NCI-H2227 treated with DMSO at 0.1 percent for 48 hours (cell line): ENCODE data around the gene HARS1.
"Not testable (repeated sequence)": the region's sequence is repeated elsewhere in the genome, so short reads cannot be mapped to it uniquely, and the experiment has no call there.

Experiments
- DNase-seq: peaks from one replicate; lab custom pipeline; 2025; lab: John Stamatoyannopoulos, UW

Gene HARS1

DNA sequence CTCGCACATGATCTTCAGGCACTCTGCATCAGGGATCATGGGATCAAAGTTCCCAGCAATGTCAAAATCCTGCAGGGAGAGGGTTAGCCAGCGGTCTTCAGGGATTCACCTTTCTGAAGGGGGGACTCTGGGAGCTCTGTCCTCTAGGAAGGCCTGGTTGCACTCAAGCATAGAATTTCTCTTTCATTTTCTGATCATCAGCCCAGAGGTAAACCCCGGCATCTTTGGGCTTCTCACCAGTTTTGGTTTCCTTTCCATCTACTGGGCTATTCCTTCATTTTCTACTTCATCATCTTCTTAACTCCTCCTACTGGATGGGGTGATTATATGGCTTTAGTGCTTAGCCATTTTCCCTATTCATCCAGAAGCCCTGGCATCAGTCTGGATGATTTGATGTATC lies 13.2 kb downstream of the HARS1 start:
- DNase-seq, result no peak

DNA sequence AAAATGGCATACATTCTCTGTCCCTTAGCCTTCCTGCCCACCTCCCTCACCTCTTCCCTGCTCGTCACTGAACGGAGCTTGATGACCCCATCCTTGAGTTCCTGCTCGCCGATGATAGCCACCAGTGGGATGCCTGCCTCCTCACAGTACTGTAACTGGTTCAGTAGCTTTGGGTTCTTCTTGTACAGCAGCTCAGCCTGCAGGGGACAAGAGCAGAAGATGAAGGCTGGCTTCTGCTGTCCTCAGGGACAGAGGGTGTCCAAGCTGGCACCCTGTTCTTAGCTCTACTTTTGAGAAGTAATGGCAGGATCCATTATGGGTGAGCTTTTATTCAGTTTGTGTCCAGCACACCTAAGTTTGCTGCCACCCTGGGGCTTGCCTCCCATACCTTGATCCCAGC lies 16.5 kb downstream of the HARS1 start:
- no peak for DNase-seq

DNA sequence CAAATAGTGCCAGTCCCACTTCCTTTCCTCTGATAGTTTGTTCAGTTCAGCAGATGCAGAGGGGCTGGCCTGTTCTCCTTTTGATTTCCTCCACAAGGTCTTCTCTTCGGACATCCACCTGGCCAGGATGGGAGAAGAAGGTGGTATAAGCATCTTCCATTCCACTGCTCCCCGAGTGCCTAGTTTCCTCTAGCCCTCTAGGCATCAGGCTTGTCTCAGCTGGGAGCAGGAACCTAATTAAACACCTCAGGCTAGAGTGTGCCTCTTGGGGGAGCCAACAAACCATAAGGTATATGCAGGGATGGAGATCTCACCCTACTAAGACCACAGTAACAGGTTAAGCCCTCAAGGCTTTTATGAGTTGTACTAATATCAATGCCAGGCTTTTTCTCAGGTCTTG lies 17.0 kb downstream of the HARS1 start:
- no peak for DNase-seq

DNA sequence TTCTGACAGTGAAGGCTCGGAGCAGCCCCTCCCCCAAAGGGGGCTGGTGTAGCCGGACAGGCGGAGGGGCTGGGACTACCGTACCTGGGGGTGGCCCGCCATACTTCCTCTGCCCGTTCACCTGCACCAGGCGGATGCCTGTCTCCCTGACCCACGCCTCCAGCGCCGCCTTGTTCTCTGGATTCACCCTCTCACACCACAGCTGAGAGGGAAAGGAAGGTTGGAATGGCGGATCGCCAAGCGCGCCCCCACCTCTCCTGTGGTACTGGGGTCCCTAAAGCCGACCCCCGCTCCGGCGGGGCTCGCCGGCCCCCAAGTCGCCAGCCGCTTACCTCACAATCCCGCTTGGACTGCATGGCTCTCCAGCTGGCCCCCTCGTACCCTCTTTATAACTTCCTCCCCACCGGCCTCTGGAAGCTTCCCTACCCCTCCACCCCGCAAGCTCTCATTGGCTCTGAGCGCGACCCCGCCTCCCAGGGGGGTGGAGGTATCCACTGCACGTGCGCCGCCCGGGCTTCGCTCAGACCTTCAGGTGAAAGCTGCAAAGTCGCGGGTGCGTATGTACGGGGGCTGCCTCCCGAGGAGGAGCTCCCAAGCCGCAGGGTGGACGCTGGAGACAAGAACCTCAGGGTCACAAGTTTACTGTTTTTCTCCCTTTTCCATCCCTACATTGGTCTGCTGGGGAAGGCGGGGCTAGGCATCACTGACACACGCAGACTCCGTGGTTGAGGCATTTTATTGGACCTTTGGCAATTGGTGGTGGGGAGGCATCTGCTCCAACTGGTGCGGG lies 17.8 kb downstream of the HARS1 start, which contains the start of gene DND1:
Gene DND1, minus strand, starts transcription at position 390 of the 790 bp plus-strand sequence. Its CDS starts 34 bp downstream, at position 356.
- DNase-seq, result no peak

DNA sequence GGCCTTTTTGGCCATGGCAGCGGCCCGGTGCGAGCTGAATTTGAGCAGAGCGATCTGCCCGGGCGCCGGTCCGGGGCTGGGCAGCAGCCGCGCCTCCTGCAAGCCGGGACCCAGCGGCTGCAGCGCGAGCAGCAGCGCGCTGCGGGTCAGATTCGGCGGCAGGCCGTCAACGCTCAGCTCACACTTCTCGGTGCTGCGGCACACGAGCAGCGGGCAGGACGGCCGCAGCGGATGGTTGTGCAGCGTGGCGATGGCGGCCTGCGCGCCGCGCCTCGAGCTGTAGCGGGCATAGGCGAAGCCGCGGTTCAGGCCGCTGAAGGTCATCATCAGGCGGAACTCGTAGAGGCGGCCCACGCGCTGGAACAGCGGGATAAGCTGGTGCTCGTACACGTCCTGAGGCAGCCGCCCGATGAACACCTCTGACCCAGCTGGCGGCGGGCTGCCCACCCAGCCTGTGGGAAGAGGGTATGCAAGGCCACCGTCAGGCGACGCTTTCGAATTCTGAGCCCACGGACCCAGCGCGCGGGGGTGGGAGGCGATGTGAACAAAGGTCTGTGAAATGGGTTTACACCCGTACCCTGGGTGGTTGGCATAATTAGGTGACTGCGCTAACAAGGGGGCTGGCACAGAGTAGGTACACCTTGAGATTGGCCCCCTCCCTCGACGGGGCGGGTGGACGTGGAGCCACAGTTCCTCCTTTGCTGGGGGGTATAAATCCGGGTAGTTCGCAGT lies 18.5 kb downstream of the HARS1 start:
- DNase-seq, result no peak

DNA sequence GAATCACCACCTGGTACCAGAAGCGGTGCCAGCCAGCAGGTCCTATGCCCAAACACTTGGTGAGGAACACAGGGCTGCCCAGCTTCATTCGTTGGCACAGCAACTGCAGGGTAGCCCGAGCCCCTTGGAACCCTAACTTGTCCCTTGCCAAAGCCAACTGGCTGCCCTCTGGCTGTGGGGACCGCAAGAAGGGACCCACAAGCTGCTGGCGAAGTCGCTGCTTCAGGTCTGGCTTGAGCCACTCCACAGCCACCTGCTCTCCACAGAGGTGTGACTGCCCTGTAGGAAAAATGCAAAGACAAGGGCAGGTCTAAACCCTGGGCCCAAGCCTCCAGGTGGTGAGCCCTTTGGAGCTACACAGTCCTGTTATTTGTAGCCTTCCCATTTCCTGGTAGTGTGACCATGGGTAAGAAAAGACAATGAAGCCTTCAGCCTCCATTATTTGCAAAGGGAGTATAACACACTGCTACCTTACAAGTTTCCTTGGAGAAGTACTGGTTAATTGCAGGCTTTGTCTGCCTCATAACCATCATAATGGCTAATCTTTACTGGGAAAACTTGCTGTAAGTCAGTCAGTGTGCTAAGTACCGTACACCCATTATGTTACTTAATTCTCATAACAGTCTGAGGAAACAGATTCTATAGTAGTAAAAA lies 19.6 kb downstream of the HARS1 start:
- DNase-seq, result no peak

DNA sequence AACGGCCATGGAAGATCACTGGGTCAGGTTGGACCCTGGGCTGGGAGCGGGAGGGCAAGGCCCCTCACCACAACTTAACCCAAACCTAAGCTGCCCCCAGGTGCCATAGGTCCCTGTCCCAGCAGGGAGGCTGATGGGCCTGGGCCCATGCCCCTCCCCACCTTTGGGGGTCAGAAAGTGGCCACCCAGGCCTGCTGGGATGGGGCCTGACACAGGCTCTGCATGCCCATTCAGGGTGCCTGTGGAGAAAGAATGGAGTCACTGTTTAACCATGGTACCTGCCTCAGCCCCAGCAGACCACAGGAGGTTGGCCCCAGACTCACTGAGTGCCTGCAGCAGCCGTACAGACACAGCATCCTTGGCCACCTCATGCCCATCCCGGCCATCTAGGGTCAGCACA lies 20.1 kb downstream of the HARS1 start:
- DNase-seq, result not testable (repeated sequence)

DNA sequence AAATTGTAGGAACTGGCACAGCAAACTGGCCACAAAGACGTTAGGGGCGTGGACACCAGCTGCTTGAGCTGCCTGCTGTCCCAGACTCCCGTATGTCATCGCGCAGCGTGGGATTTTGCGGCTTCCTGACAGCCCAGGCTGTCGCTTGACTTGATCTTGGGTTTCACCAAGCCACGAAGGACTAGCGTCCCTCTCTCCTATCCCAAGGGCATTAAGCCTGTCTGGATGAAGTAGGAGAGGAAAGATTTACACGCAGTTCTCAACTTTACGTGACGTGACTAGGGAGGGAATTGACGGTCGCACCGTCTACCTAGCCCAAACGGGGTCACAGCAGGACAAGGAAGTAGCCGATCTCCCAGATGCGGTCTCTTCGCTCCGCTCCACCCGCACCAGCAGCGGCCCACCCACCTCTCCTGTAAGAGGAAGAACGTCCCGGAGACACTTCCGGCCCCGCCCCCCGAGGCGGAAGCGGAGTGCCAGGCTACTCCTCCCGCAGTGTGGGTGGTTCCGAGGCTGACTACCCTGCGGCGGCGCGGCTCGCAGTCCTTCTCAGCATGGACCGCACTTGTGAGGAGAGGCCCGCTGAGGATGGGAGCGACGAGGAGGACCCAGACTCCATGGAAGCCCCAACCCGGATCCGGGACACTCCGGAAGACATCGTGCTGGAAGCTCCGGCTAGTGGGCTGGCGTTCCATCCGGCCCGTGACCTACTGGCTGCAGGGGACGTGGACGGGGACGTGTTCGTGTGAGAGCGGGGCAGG lies 26.6 kb downstream of the HARS1 start, which contains the start of gene WDR55:
Gene WDR55, plus strand, starts transcription at position 546 of the 761 bp plus-strand sequence. Its CDS starts 9 bp downstream, at position 555.
- DNase-seq, result peak; percentile 80

DNA sequence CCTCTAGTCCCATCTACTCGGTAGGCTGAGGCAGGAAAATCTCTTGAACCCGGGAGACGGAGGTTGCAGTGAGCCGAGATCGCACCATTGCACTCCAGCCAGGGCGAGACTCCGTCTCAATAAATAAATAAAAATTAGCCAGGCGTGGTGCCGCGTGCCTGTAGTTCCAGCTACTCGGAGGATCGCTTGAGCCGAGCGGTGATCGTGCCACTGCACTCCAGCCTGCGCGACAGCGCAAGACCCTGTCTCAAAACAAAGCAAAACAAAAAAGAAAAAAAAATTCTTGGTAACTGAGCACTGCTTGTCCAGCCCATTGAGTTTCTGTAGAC lies 27.2 kb downstream of the HARS1 start:
- no peak for DNase-seq

DNA sequence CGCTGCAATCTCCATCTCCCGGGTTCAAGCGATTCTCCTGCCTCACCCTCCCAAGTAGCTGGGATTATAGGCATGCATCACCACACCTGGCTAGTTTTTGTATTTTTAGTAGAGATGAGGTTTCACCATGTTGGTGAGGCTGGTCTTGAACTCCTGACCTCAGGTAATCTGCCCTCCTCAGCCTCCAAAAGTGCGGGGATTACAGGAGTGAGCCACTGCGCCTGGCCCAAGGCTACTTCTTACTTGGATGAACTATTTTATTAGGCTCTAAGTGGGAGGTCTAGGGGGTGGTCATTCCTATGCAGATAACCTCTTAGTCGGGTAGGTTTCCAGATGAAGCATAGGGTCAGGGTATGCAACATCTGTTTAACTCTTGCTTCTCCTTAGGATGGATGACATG lies 30.8 kb downstream of the HARS1 start:
- not testable (repeated sequence) for DNase-seq

DNA sequence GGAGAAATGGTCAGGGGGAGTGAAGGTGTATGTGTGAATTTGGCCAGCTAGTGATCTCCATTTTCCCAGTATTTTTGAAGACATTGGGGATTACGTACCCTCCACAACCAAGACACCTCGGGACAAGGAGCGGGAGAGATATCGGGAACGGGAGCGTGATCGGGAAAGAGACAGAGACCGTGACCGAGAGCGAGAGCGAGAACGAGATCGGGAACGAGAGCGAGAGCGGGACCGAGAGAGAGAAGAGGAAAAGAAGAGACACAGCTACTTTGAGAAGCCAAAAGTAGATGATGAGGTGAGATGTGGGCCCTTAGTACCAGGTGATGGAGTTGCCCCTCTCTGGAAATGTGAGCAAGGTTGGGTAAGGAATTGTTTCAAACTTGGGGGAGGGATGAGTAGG lies 32.3 kb downstream of the HARS1 start:
- no peak for DNase-seq

DNA sequence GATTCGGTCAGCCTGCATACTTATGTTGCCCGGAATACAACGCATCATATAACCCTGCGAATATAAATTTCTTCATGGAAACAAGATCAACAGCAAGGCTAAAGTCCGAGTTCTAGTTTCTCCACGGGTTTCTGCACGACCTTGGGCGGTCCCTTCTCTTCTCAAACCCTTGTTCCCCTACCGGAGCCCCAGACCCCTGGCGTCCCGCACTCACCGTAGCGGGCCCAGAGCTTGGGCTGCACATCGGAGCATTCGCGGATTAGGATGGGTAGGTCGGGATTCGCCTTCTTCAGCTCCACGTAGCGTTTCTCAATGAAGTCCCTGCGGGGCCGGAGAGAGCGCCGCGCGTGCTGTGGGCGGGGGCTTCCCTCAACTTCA lies 44.1 kb downstream of the HARS1 start:
- no peak for DNase-seq

DNA sequence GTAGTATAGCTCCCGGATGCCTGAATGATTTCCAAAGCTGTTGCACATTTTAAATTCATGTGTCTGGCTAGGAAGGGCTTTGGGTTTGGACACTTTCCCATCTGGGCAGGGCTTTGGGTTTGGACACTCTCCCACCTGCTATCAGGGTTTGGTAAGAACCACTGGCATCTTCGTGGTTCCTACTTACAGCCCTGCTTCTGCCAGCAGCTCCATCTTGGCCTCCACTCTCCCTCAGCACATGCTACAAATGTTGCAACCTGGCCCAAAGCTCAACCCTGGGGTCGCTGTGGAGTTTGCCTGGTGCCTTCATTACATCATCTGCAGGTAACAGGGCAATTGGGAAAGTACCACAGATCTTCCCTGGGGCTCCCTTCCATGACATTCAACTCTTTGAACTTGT lies 48.5 kb downstream of the HARS1 start:
- no peak for DNase-seq

DNA sequence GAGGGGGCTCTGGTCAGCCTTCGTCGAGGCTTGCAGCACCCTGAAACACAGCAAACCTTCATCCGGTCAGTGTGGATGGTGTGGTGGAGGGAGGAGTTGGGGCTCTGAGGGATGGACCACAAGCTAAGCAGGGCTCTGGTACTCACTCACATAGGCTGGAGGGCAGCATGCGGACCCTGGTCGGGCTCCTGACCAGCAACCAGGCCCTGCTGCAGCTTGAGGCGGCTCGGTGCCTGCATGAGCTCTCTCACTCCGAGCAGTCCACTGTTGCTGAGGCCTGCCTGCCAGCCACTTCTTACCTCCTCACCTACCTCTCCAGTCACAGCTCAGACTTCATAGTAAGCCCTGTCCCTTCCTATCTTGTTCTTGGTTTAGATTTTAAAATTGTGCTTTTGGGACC lies 49.5 kb downstream of the HARS1 start:
- DNase-seq, result no peak

DNA sequence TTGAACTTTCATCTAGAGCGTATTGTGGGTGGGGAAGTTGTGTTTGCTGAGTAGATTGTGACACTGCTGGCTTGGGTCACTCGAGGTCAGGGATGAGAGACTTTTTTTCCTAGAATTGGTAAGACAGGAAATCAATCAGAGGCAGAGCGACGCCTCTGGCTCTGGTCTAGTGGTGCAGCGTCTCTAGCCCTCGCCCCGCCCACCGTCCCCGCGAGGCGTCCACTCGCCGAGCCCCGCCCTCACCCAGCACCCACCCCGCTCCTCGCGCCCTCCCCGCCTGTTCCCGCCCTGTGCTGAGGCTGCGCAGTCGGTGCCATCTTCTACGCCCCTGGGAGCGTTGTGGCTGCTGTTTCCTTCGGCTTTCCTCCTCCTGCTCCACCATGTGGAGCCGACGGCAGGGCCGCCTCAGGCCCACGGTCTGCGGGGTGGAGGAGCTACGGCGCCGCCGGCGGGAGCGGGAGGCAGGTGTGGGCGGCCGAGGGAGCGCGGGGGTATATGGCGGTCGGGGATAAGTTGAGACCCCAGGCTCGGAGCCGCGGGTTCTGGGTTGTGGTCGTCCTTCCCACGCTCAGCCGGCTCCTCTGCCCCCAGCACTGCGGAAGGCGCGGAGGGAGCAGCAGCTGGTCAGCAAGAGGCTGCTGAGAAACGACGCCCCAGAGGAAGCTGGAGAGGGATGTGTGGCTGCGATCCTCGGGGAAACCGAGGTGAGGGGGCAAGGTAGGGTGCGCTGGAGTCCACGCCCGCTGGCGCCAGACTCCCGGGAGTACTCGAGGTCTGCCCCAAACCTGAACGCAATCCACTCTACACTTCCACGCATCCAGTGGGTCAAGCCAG lies 51.8 kb downstream of the HARS1 start, which contains the start of gene TMCO6:
Gene TMCO6, plus strand, starts transcription at position 304 of the 834 bp plus-strand sequence. Its CDS starts 77 bp downstream, at position 381.
- peak; percentile 80 for DNase-seq

DNA sequence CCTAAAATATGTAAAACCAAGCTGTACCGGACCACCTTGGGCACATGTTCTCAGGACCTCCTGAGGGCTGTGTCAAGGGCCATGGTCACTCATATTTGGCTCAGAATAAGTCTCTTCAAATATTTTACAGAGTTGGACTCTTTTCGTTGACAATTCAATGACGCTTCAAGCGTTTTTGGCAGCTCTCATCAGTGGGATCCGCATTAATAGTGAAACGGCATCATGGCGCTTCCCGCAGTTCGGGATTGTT lies 52.3 kb downstream of the HARS1 start:
- DNase-seq, result not testable (repeated sequence)

DNA sequence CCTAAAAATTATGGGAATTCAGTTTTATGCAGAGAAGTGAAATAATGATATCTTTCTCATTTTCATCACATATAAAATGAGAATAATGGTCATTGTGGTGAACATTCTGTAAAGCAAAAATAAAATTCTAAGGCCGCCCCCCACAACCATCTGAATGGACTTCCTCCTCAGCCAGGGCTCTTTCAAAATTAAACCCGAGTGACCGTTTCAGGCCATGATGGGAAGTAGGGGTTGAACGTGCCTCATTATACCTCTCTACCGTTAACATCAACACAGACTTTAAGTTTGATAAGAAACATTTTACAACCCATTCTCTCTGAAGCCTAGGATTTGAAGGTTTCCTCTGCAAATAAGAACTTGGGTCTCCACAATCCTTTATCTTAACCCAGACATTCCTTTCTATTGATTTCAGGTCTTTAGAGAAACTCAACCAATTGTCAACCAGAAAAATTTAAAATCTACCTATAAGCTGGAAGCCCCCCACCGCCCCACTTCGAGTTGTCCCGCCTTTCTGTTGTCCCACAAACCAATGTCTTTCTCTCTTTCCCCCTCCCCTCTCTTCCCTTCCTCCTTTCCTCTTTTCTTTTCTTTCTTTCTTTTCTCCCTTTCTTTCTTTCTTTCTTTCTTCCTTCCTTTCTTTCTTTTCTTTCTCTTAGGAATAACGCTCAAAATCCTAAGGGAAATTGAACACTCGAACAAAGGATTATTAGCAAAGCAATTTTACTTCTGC lies 53.6 kb downstream of the HARS1 start:
- DNase-seq, result no peak

DNA sequence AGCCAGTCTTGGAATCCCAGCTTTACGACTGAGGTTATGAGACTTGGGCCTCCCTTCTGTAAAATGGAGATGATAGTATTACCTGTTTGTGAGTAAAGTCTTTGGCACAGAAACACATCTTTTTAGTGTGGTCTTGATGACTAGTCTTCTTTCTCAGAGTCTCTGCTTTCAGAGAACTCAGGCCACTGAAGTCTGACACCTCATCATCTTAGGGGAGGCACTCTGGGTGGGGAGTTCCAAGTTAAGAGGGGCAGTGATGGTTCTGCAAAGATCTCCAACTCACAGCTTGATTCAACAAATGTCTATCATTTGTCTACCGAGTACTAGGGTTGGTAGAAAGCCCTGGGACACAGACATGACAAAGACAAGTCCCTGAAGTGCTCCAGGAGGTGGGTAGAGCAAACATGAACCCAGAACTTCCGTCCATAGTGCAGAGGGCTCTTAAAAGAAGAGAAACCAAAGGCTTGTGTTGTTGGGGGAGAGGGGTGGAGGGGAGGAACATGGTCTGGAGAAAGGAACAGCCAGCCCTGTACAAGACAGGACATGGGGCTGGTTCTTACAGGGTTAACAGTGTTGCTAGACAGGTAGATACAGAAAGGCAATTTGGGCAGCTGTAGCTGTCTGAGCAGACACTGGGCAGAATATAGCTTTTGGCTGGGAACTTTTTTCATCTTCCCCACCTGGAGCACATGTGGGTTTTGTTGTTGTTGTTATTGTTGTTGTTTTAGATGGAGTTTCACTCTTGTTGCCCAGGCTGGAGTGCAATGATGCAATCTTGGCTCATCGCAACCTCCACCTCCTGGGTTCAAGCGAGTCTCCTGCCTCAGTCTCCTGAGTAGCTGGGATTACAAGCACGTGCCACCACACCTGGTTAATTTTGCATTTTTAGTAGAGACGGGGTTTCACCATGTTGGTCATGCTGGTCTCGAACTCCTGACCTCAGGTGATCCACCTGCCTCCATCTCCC lies 55.6 kb downstream of the HARS1 start:
- no peak for DNase-seq

DNA sequence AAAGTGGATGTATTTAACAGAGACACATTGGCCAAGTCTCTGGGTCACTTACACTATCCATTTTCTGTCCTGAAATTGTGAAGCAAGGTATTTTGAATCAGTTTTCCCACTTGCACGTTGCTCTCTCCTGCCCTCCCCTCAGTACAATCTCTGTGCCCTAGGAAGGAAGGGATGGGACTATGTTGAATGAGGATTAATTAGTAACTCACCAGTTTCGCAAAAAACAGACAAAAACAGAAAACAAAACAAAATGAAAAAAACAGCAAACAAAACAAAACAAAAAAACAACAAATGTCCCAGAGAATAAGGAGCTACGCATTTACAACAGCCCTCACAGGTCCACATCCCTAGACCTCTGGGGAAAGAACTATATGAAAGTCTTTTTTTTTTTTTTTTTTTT lies 57.1 kb downstream of the HARS1 start:
- no peak for DNase-seq

DNA sequence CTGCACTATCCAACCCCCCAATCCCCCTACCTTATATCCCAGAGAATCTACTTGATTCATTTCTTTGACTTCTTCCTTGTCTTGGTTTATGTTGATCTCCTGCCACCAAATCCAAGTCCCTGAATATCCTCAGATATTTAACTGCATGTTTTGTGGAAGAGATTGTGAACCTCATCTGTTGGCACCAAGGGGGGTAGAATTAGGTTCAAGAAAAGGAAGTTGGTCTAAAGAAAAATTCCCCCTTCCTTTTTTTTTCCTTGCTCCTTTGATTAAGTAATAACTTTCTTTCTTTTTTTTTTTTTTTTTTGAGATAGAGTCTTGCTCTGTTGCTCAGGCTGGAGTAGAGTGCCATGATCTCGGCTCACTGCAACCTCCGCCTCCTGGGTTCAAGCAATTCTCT lies 57.7 kb downstream of the HARS1 start:
- DNase-seq, result no peak
